Spleen (tissue), 11 donors: ENCODE data around the gene DCBLD2. TPM values are rescaled to one million over a fixed set of nuclear protein-coding genes. Genes with fewer than 3 reads are reported as not detected.
"Not testable (repeated sequence)": the region's sequence is repeated elsewhere in the genome, so short reads cannot be mapped to it uniquely, and the experiment has no call there.

Source experiments
- DNase-seq: peaks from one replicate; pipeline ENCODE4 v3.0.0-alpha.2; 2020
- H3K27ac ChIP-seq, 8 donors: fragments of 200-600 bp; sonication (generic) in 7 of 8; 1 replicate in 4 of 8; 2 replicates in 4 of 8; pipeline versions ENCODE4 v1.5.0 to v1.8.0; 2016 to 2021; ENCODE audit warnings: inconsistent platforms in 4 of 8, mild to moderate bottlenecking in 4 of 8, moderate library complexity in 1 of 8
- H3K27me3 ChIP-seq, 7 donors: fragments of 200-600 bp; sonication (generic) in 6 of 7; replicated peaks in 1 of 7; 1 replicate in 4 of 7; 2 replicates in 3 of 7; pipeline versions ENCODE4 v1.5.0 to v1.8.0; 2016 to 2021; ENCODE audit warnings: inconsistent platforms in 3 of 7, mild to moderate bottlenecking in 1 of 7
- H3K36me3 ChIP-seq, 6 donors: fragments of 200-600 bp; sonication (generic) in 5 of 6; 1 replicate in 4 of 6; 2 replicates in 2 of 6; pipeline versions ENCODE4 v1.5.0 to v1.8.0; 2016 to 2021; ENCODE audit warnings: inconsistent platforms in 2 of 6
- H3K4me1 ChIP-seq, 6 donors: fragments of 200-600 bp; sonication (generic) in 5 of 6; 1 replicate in 3 of 6; 2 replicates in 3 of 6; pipeline versions ENCODE4 v1.5.0 to v1.8.0; 2016 to 2021; ENCODE audit warnings: inconsistent platforms in 3 of 6
- H3K4me3 ChIP-seq, 8 donors: fragments of 200-600 bp; sonication (generic) in 7 of 8; 1 replicate in 4 of 8; 2 replicates in 4 of 8; pipeline versions ENCODE4 v1.5.0 to v1.8.0; 2016 to 2021; ENCODE audit warnings: inconsistent platforms in 4 of 8, mild to moderate bottlenecking in 4 of 8, moderate library complexity in 2 of 8
- H3K9me3 ChIP-seq, 8 donors: fragments of 200-600 bp; sonication (generic) in 7 of 8; 1 replicate in 4 of 8; 2 replicates in 4 of 8; pipeline versions ENCODE4 v1.5.0 to v1.8.0; 2016 to 2021; ENCODE audit warnings: inconsistent platforms in 4 of 8
- CTCF ChIP-seq, 11 experiments: fragments of 200-600 bp in 7 of 11; fragments of 450-650 bp in 4 of 11; sonication (generic) in 4 of 11; IDR thresholded peaks in 8 of 11; conservative IDR thresholded peaks in 3 of 11; 1 replicate in 7 of 11; 2 replicates in 4 of 11; pipeline versions ENCODE4 v1.4.0 to v1.8.0; 2016 to 2021; ENCODE audit warnings: antibody characterized with exemption in 11 of 11, inconsistent platforms in 4 of 11, mild to moderate bottlenecking in 1 of 11
- POLR2A ChIP-seq, 3 donors: fragments of 450-650 bp; IDR thresholded peaks; one replicate each; pipeline ENCODE4 v1.5.1; 2017; ENCODE audit warnings: antibody characterized with exemption in 3 of 3, mild to moderate bottlenecking in 1 of 3
- POLR2AphosphoS5 ChIP-seq, 3 donors: sonication (generic); formaldehyde crosslinking; IDR thresholded peaks; one replicate each; pipeline ENCODE4 v1.5.1; 2017; ENCODE audit warnings: antibody characterized with exemption in 3 of 3
- WGBS, 5 donors: extraction: QIAGEN DNeasy Blood & Tissue Kit in 3 of 5; methylation state at CpG; one replicate each; pipeline versions ENCODE4 v1.1.5 to v1.1.7; 2013 to 2018; 5-methylcytosine and 5-hydroxymethylcytosine counted together
- intact Hi-C: fragments of 100-400 bp; cut with DNase I; formaldehyde crosslinking; loops from one replicate; pipeline ENCODE4 v1.15.0; 2023; ENCODE audit warnings: low total_unique reads
- polyA plus RNA-seq, 3 donors: library from polyadenylated mRNA; stranded (reverse); fragments of 200-250 nt; gene quantifications; one replicate each; pipeline ENCODE4 v1.2.1, GENCODE V29; 2013
- total RNA-seq, 7 donors: library from RNA; depleted of rRNA in 3 of 7; stranded (reverse); fragments of >200 nt in 3 of 7; fragmentation: NEBNext Ultra II Directional in 4 of 7; extraction: Animal tissue kit (Norgen Biotek cat#: 25700) in 4 of 7; gene quantifications; one replicate each; pipeline versions ENCODE4 v1.1.0 to v1.2.1, GENCODE V29; 2016 to 2021
- donor health status: healthy with polysubstance abuse.
- donor health status: DM: no; HTN: no; CAD: no; lungs with moderate emphysema.
- donor health status: DM: no; HTN: no; CAD: no.
- donor health status: Bipolar disorder and iron deficiency.
- donor health status: healthy.
- donor health status: DM: no; HTN: no; CAD: no.
- donor health status: DM: yes; HTN: yes; CAD: no.

The DCBLD2 gene
- total and polyA plus RNA-seq, 10 donors: 0.91 to 10.4 (median 4.3) TPM

- H3K27me3 ChIP-seq: no peaks in the 10 kb centered on the region
- no peak overlapping the region for H3K27ac ChIP-seq
- no peaks in the 10 kb centered on the region for H3K9me3 ChIP-seq
- TF ChIP-seq POLR2AphosphoS5 (IDR thresholded peaks at IDR 0.05) (no peak), POLR2A (IDR thresholded peaks at IDR 0.05) (no peak), CTCF (IDR thresholded peaks at IDR 0.05 in 8 of 11, conservative IDR thresholded peaks at IDR 0.05 in 3 of 11) (no peak)
- no peak overlapping the region for H3K4me3 ChIP-seq
- no peaks in the 10 kb centered on the region for H3K36me3 ChIP-seq
- no peaks in the 10 kb centered on the region for H3K4me1 ChIP-seq
- DNase-seq: no peak
- 67 to 84% (median 79%) methylated on average over 2 of the region's 2 CpGs for WGBS, 5 donors
- intact Hi-C loops: no loop called here
Measured at GRCh38 chr3:98877132-98877531, 24.4 kb downstream of the DCBLD2 start.

GRCh38 chr3:98875535-98875934 lies 26.0 kb downstream of the DCBLD2 start:
- Histone ChIP-seq H3K4me1 (no peaks in the 10 kb centered on the region), H3K9me3 (no peaks in the 10 kb centered on the region), H3K27me3 (no peaks in the 10 kb centered on the region), H3K36me3 (no peaks in the 10 kb centered on the region), H3K4me3 (no peak overlapping the region), H3K27ac (no peak overlapping the region)
- intact Hi-C loops: no loop called here
- no peak for TF ChIP-seq CTCF (IDR thresholded peaks at IDR 0.05 in 8 of 11, conservative IDR thresholded peaks at IDR 0.05 in 3 of 11)
- WGBS, 5 donors: 37 to 83% (median 73%) methylated on average over 3 of the region's 3 CpGs
- no peak for DNase-seq

- no peak for DNase-seq
- H3K4me3 ChIP-seq: no peak overlapping the region
- H3K27me3 ChIP-seq: no peaks in the 10 kb centered on the region
- no peaks in the 10 kb centered on the region for H3K9me3 ChIP-seq
- no peaks in the 10 kb centered on the region for H3K36me3 ChIP-seq
- no peak overlapping the region for H3K27ac ChIP-seq
- 68 to 94% (median 85%) methylated on average over 6 of the region's 6 CpGs for WGBS, 5 donors
- TF ChIP-seq CTCF (IDR thresholded peaks at IDR 0.05 in 8 of 11, conservative IDR thresholded peaks at IDR 0.05 in 3 of 11) (no peak), POLR2AphosphoS5 (IDR thresholded peaks at IDR 0.05) (no peak), POLR2A (IDR thresholded peaks at IDR 0.05) (no peak)
- intact Hi-C loops: no loop called here
- H3K4me1 ChIP-seq: no peaks in the 10 kb centered on the region
Measured at GRCh38 chr3:98874602-98875249, 26.8 kb downstream of the DCBLD2 start.

GRCh38 chr3:98869391-98869790 lies 32.1 kb downstream of the DCBLD2 start:
- intact Hi-C loops: no loop called here
- no peaks in the 10 kb centered on the region for H3K4me1 ChIP-seq

GRCh38 chr3:98857971-98858370 lies 43.5 kb downstream of the DCBLD2 start:
- H3K27me3 ChIP-seq, H3K4me3 ChIP-seq, DNase-seq, intact Hi-C loops, H3K4me1 ChIP-seq, H3K27ac ChIP-seq: not testable (repeated sequence)
- WGBS, 5 donors: 80 to 100% (median 96%) methylated on average over 5 to 21 of the region's 21 CpGs
- H3K36me3 ChIP-seq: peaks cover 0 to 16% (median 0%) of the 10 kb centered on the region in 6 donors
- peaks cover 0 to 44% (median 27%) of the 10 kb centered on the region in 8 donors for H3K9me3 ChIP-seq

More at GRCh38 chr3:98869391-98869790, 32.1 kb downstream of the DCBLD2 start:
- no peak overlapping the region for H3K4me3 ChIP-seq
- H3K27me3 ChIP-seq: no peaks in the 10 kb centered on the region
- no peak for TF ChIP-seq POLR2A (IDR thresholded peaks at IDR 0.05)
- TF ChIP-seq CTCF (IDR thresholded peaks at IDR 0.05 in 8 of 11, conservative IDR thresholded peaks at IDR 0.05 in 3 of 11): no peak
- TF ChIP-seq POLR2AphosphoS5 (IDR thresholded peaks at IDR 0.05): no peak
- no peak for DNase-seq
- H3K9me3 ChIP-seq: peaks cover 0 to 29% (median 14%) of the 10 kb centered on the region in 8 donors
- H3K36me3 ChIP-seq: no peaks in the 10 kb centered on the region
- WGBS, 5 donors: 85 to 93% (median 92%) methylated on average over 3 of the region's 3 CpGs
- H3K27ac ChIP-seq: no peak overlapping the region

- Histone ChIP-seq H3K36me3 (peaks cover 0 to 16% (median 0%) of the 10 kb centered on the region in 6 donors), H3K9me3 (peaks cover 0 to 44% (median 27%) of the 10 kb centered on the region in 8 donors)
- DNase-seq, H3K27me3 ChIP-seq, H3K4me3 ChIP-seq, H3K27ac ChIP-seq, H3K4me1 ChIP-seq, intact Hi-C loops: not testable (repeated sequence)
- 82 to 98% (median 95%) methylated on average over 9 of the region's 9 CpGs for WGBS, 5 donors
Measured at GRCh38 chr3:98857258-98857657, 44.2 kb downstream of the DCBLD2 start.
